Naive thymus-derived CD4-positive, alpha-beta T cell (primary cell): Measurements from ENCODE around the gene PLA2G4A. TPM values are rescaled to one million over a fixed set of nuclear protein-coding genes. Genes with fewer than 3 reads are reported as not detected.

Source experiments
- ATAC-seq: fragments of 150-1000 bp; cut with Tn5 transposase; 2 replicates; pipeline ENCODE4 v1.10.0; 2021; ENCODE audit warnings: mild to moderate bottlenecking, moderate library complexity
- CTCF ChIA-PET: fragments of 350-600 bp; sonication (Branson Sonifier 250); formaldehyde crosslinking; loops from one replicate; lab custom pipeline; 2021; ENCODE audit warnings: antibody characterized with exemption; lab: Charles Lee
- POLR2A ChIA-PET: fragments of 350-600 bp; sonication (Branson Sonifier 250); formaldehyde crosslinking; loops from one replicate; lab custom pipeline; 2021; ENCODE audit warnings: antibody characterized with exemption, inconsistent platforms; lab: Charles Lee
- DNase-seq, 9 donors: peaks; one replicate each; pipeline versions ENCODE4 v3.0.0 to v3.0.0-alpha.2; 2020 to 2022; ENCODE audit warnings: mixed read lengths in 1 of 9
- H3K27ac ChIP-seq: one replicate; pipeline ENCODE4 v1.7.0; 2013; ENCODE audit warnings: mild to moderate bottlenecking, low read depth, low read length, moderate library complexity
- H3K27me3 ChIP-seq, 2 donors: one replicate each; pipeline ENCODE4 v1.7.0; 2013; ENCODE audit warnings: low read length in 2 of 2, mild to moderate bottlenecking in 2 of 2, moderate library complexity in 2 of 2; ENCODE audit not compliant: control insufficient read depth in 2 of 2, insufficient read depth in 2 of 2
- H3K36me3 ChIP-seq, 3 experiments: 1 replicate in 2 of 3; 2 replicates in 1 of 3; pipeline ENCODE4 v1.7.0; 2013; ENCODE audit warnings: low read length in 3 of 3, mild to moderate bottlenecking in 3 of 3, moderate library complexity in 1 of 3; ENCODE audit not compliant: insufficient read depth in 3 of 3, control insufficient read depth in 2 of 3
- H3K4me1 ChIP-seq, 2 donors: one replicate each; pipeline ENCODE4 v1.7.0; 2013; ENCODE audit warnings: low read length in 2 of 2, mild to moderate bottlenecking in 2 of 2, moderate library complexity in 1 of 2; ENCODE audit not compliant: control insufficient read depth in 2 of 2, insufficient read depth in 2 of 2
- H3K4me3 ChIP-seq: 2 replicates; pipeline ENCODE4 v1.7.0; 2013; ENCODE audit warnings: mild to moderate bottlenecking, low read length
- H3K9me3 ChIP-seq, 3 experiments: 1 replicate in 2 of 3; 2 replicates in 1 of 3; pipeline ENCODE4 v1.7.0; 2013; ENCODE audit warnings: low read length in 3 of 3; ENCODE audit not compliant: control insufficient read depth in 2 of 3
- H3K27ac Mint-ChIP-seq, 9 donors: one replicate each; pipeline ENCODE4 v1.8.0; 2020 to 2022; ENCODE audit warnings: mixed read lengths in 9 of 9, mild to moderate bottlenecking in 8 of 9, moderate library complexity in 5 of 9, inconsistent platforms in 2 of 9
- H3K27me3 Mint-ChIP-seq, 5 donors: one replicate each; pipeline ENCODE4 v1.8.0; 2021 to 2022; ENCODE audit warnings: mixed read lengths in 5 of 5, mild to moderate bottlenecking in 1 of 5
- H3K36me3 Mint-ChIP-seq, 5 donors: one replicate each; pipeline ENCODE4 v1.8.0; 2020 to 2022; ENCODE audit warnings: mixed read lengths in 5 of 5, mild to moderate bottlenecking in 3 of 5, inconsistent platforms in 1 of 5
- H3K4me1 Mint-ChIP-seq, 7 donors: one replicate each; pipeline ENCODE4 v1.8.0; 2020 to 2022; ENCODE audit warnings: mixed read lengths in 7 of 7, mild to moderate bottlenecking in 3 of 7, inconsistent platforms in 1 of 7
- H3K4me3 Mint-ChIP-seq, 10 donors: one replicate each; pipeline ENCODE4 v1.8.0; 2020 to 2022; ENCODE audit warnings: mild to moderate bottlenecking in 10 of 10, mixed read lengths in 10 of 10, moderate library complexity in 6 of 10, inconsistent platforms in 2 of 10
- H3K9me3 Mint-ChIP-seq, 11 donors: one replicate each; pipeline ENCODE4 v1.8.0; 2020 to 2022; ENCODE audit warnings: mixed read lengths in 11 of 11, mild to moderate bottlenecking in 4 of 11, inconsistent platforms in 1 of 11, moderate library complexity in 1 of 11
- intact Hi-C, 2 donors: fragments of 100-400 bp; cut with micrococcal nuclease; formaldehyde crosslinking; loops; one replicate each; pipeline ENCODE4 v1.15.1; 2023
- polyA plus RNA-seq, 2 donors: library from polyadenylated mRNA; unstranded; fragments of 300-500 nt; fragmentation: Illumina TruSeq; gene quantifications; one replicate each; pipeline ENCODE4 v1.2.3, GENCODE V29; 2021
- total RNA-seq, 6 experiments: library from RNA in 5 of 6; stranded (reverse) in 5 of 6; gene quantifications; 1 replicate in 5 of 6; 2 replicates in 1 of 6; pipeline ENCODE4 v1.2.3 and lab custom pipeline; 2021 to 2026

Gene PLA2G4A
- total and polyA plus RNA-seq, 7 experiments from 2014 or later = 0.13 to 2.8 (median 0.24) TPM; not detected in 4

- Histone ChIP-seq H3K27ac (no peak overlapping the region), H3K27me3 (no peaks in the 10 kb centered on the region), H3K9me3 (no peaks in the 10 kb centered on the region), H3K4me3 (no peak overlapping the region), H3K4me1 (no peaks in the 10 kb centered on the region), H3K36me3 (no peaks in the 10 kb centered on the region)
- Mint-ChIP-seq H3K36me3 (no peaks in the 10 kb centered on the region), H3K27ac (no peak overlapping the region), H3K4me1 (no peaks in the 10 kb centered on the region), H3K4me3 (no peak overlapping the region), H3K9me3 (no peaks in the 10 kb centered on the region), H3K27me3 (peaks cover 3 to 17% (median 8%) of the 10 kb centered on the region in 5 donors)
- ATAC-seq (no peak), DNase-seq (no peak)
- ChIA-PET POLR2A (no interaction called here), CTCF (interaction anchor here (1.3 kb wide), 1 partner anchor 11 kb away, joined by 4 read pairs; no protein-coding TSS in a partner anchor)
- intact Hi-C loops = loop anchor here in 1 of 2 donors (10.0 kb wide), 1 partner anchor 1167 kb away; no protein-coding TSS in a partner anchor
Observed at GRCh38 chr1:186982116-186982515, 153.4 kb downstream of the PLA2G4A start.

GRCh38 chr1:186983327-186983726 lies 154.6 kb downstream of the PLA2G4A start:
- DNase-seq (no peak), ATAC-seq (peak; percentile 49)
- H3K36me3 ChIP-seq = no peaks in the 10 kb centered on the region
- H3K4me3 ChIP-seq = no peak overlapping the region
- ChIA-PET CTCF (no interaction called here), POLR2A (no interaction called here)
- H3K27me3 Mint-ChIP-seq = peaks cover 0 to 19% (median 5%) of the 10 kb centered on the region in 5 donors
- no peaks in the 10 kb centered on the region for H3K27me3 ChIP-seq
- no peaks in the 10 kb centered on the region for H3K4me1 Mint-ChIP-seq
- no peak overlapping the region for H3K27ac Mint-ChIP-seq
- H3K4me3 Mint-ChIP-seq = no peak overlapping the region
- intact Hi-C loops = loop anchor here in 1 of 2 donors (10.0 kb wide), 1 partner anchor 1169 kb away; no protein-coding TSS in a partner anchor
- H3K9me3 Mint-ChIP-seq = no peaks in the 10 kb centered on the region
- H3K9me3 ChIP-seq = no peaks in the 10 kb centered on the region
- no peaks in the 10 kb centered on the region for H3K36me3 Mint-ChIP-seq
- H3K4me1 ChIP-seq = no peaks in the 10 kb centered on the region
- no peak overlapping the region for H3K27ac ChIP-seq

- Histone ChIP-seq H3K4me3 (no peak overlapping the region), H3K4me1 (no peaks in the 10 kb centered on the region), H3K9me3 (no peaks in the 10 kb centered on the region), H3K27me3 (no peaks in the 10 kb centered on the region), H3K27ac (no peak overlapping the region), H3K36me3 (no peaks in the 10 kb centered on the region)
- intact Hi-C loops = loop anchor here (1.0 to 10.0 kb wide), 2 partner anchors 610 to 1170 kb away; partner anchors contain the start of genes ODR4 (in 1 of the 2) and TPR (in 1 of the 2)
- no peak for DNase-seq
- Mint-ChIP-seq H3K27me3 (peaks cover 0 to 23% (median 3%) of the 10 kb centered on the region in 5 donors), H3K36me3 (no peaks in the 10 kb centered on the region), H3K27ac (no peak overlapping the region), H3K4me3 (no peak overlapping the region), H3K4me1 (no peaks in the 10 kb centered on the region), H3K9me3 (no peaks in the 10 kb centered on the region)
- CTCF ChIA-PET = no interaction called here
- POLR2A ChIA-PET = no interaction called here
- ATAC-seq = no peak
Observed at GRCh38 chr1:186984959-186985358, 156.2 kb downstream of the PLA2G4A start.

GRCh38 chr1:186985889-186986491 lies 157.2 kb downstream of the PLA2G4A start:
- no peaks in the 10 kb centered on the region for H3K9me3 ChIP-seq
- H3K4me3 ChIP-seq = no peak overlapping the region
- H3K27me3 Mint-ChIP-seq = peaks cover 0 to 23% (median 3%) of the 10 kb centered on the region in 5 donors
- H3K4me1 Mint-ChIP-seq = no peaks in the 10 kb centered on the region
- H3K9me3 Mint-ChIP-seq = no peaks in the 10 kb centered on the region
- no peaks in the 10 kb centered on the region for H3K36me3 Mint-ChIP-seq
- ChIA-PET POLR2A (no interaction called here), CTCF (interaction anchor here (1.1 to 1.3 kb wide), 2 partner anchors 375 to 381 kb away, joined by 4 to 5 read pairs; no protein-coding TSS in a partner anchor)
- H3K4me3 Mint-ChIP-seq = no peak overlapping the region
- no peak overlapping the region for H3K27ac Mint-ChIP-seq
- intact Hi-C loops = loop anchor here (1.0 to 10.0 kb wide), 8 partner anchors 263 to 1171 kb away; partner anchors contain the start of genes ODR4 (in 2 of the 2) and TPR (in 2 of the 2)
- H3K27ac ChIP-seq = no peak overlapping the region
- peak in 5 of 9 donors; percentile 25 to 39 (median 36) for DNase-seq
- H3K36me3 ChIP-seq = no peaks in the 10 kb centered on the region
- H3K4me1 ChIP-seq = no peaks in the 10 kb centered on the region
- peak; percentile 58 for ATAC-seq
- H3K27me3 ChIP-seq = no peaks in the 10 kb centered on the region

GRCh38 chr1:186987065-186987464 lies 158.3 kb downstream of the PLA2G4A start:
- no peaks in the 10 kb centered on the region for H3K27me3 ChIP-seq
- no peak overlapping the region for H3K27ac Mint-ChIP-seq
- no peaks in the 10 kb centered on the region for H3K9me3 ChIP-seq
- H3K9me3 Mint-ChIP-seq = no peaks in the 10 kb centered on the region
- ChIA-PET CTCF (interaction anchor here (0.7 to 1.3 kb wide), 3 partner anchors 18 to 382 kb away, joined by 3 to 5 read pairs (median 4); no protein-coding TSS in a partner anchor), POLR2A (no interaction called here)
- H3K27ac ChIP-seq = no peak overlapping the region
- H3K36me3 Mint-ChIP-seq = no peaks in the 10 kb centered on the region
- DNase-seq = no peak
- intact Hi-C loops = loop anchor here (2.0 to 10.0 kb wide), 3 partner anchors 264 to 1172 kb away; no protein-coding TSS in a partner anchor
- no peaks in the 10 kb centered on the region for H3K4me1 Mint-ChIP-seq
- peaks cover 0 to 23% (median 3%) of the 10 kb centered on the region in 5 donors for H3K27me3 Mint-ChIP-seq
- H3K4me3 Mint-ChIP-seq = no peak overlapping the region
- no peak for ATAC-seq
- no peaks in the 10 kb centered on the region for H3K36me3 ChIP-seq
- H3K4me3 ChIP-seq = no peak overlapping the region
- no peaks in the 10 kb centered on the region for H3K4me1 ChIP-seq

- intact Hi-C loops = loop anchor here (2.0 to 10.0 kb wide), 3 partner anchors 265 to 1173 kb away; no protein-coding TSS in a partner anchor
- ChIA-PET CTCF (no interaction called here), POLR2A (no interaction called here)
- no peak overlapping the region for H3K27ac ChIP-seq
- Mint-ChIP-seq H3K27ac (no peak overlapping the region), H3K4me3 (no peak overlapping the region), H3K4me1 (no peaks in the 10 kb centered on the region), H3K27me3 (peaks cover 0 to 23% (median 3%) of the 10 kb centered on the region in 5 donors), H3K36me3 (no peaks in the 10 kb centered on the region), H3K9me3 (no peaks in the 10 kb centered on the region)
- H3K4me1 ChIP-seq = no peaks in the 10 kb centered on the region
- H3K36me3 ChIP-seq = no peaks in the 10 kb centered on the region
- no peak overlapping the region for H3K4me3 ChIP-seq
- no peak for ATAC-seq
- H3K9me3 ChIP-seq = no peaks in the 10 kb centered on the region
- no peaks in the 10 kb centered on the region for H3K27me3 ChIP-seq
- DNase-seq = no peak
Observed at GRCh38 chr1:186987769-186988168, 159.0 kb downstream of the PLA2G4A start.
